PFSK-1 (cell line): Measurements from ENCODE around the gene RCCD1.

ENCODE experiments used
- FOXP2 ChIP-seq: optimal IDR thresholded peaks from 2 replicates; pipeline ENCODE3; 2011; ENCODE audit warnings: borderline replicate concordance, control low read depth, inconsistent platforms; ENCODE audit not compliant: insufficient read depth; ENCODE audit errors: extremely low read length, extremely low read depth
- POLR2AphosphoS5 ChIP-seq: IDR thresholded peaks from 2 replicates; pipeline ENCODE4 v1.6.1; 2012; ENCODE audit warnings: low read depth, mild to moderate bottlenecking, control low read depth, low read length, moderate library complexity
- SIN3A ChIP-seq: IDR thresholded peaks from 2 replicates; pipeline ENCODE4 v1.6.1; 2012; ENCODE audit warnings: mild to moderate bottlenecking, low read length, moderate library complexity, borderline replicate concordance; ENCODE audit not compliant: insufficient read depth
- TAF1 ChIP-seq: IDR thresholded peaks from 2 replicates; pipeline ENCODE4 v1.6.1; 2012; ENCODE audit warnings: low read length, control low read depth, borderline replicate concordance; ENCODE audit not compliant: insufficient read depth
- TF ChIP-seq, protein P1 (sequence below), 2 experiments: IDR thresholded peaks; 2 replicates each; pipeline versions ENCODE4 v1.6.1 to v1.8.0; 2011 to 2012; ENCODE audit warnings: low read depth in 2 of 2, low read length in 2 of 2, control low read depth in 1 of 2, inconsistent platforms in 1 of 2, mild to moderate bottlenecking in 1 of 2, moderate library complexity in 1 of 2; ENCODE audit not compliant: insufficient read depth in 1 of 2

The RCCD1 gene

DNA sequence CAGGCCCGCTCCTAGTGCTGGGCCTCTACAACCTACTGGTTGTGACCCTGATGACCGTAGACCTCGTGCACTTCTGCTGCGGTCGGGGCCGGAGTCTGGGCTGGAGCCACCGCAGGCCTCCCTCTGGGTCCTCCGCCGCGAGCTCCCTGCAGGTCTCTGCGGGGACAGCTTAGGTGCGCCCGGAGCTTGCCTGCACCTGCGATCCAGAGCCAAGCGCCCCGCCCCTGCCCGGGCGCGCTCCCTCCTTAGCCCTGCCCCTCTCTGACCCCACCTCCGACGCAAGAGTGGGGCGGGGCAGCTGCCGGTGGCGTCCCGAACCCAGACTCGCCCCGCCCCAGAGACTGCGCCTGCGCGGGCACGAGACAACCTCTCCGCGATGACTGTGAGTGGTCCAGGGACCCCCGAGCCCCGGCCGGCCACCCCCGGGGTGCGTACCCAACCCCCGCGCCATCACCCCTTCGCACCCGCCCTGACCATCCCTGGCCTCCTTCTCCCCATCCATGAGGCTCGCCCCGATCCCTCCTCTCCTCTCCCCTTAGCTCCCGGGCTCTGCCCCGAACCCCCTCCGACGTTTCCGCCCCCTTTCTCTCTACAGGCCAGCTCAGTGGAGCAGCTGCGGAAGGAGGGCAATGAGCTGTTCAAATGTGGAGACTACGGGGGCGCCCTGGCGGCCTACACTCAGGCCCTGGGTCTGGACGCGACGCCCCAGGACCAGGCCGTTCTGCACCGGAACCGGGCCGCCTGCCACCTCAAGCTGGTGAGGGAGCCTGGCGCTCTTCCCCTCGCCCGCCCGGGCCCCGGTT lies 19.5 kb upstream of the RCCD1 start, which contains the start of gene UNC45A:
TSS of gene UNC45A (plus strand) at position 337 of the 803 bp plus-strand sequence. CDS start at position 377, 40 bp downstream.
- TF ChIP-seq, protein P1, sequence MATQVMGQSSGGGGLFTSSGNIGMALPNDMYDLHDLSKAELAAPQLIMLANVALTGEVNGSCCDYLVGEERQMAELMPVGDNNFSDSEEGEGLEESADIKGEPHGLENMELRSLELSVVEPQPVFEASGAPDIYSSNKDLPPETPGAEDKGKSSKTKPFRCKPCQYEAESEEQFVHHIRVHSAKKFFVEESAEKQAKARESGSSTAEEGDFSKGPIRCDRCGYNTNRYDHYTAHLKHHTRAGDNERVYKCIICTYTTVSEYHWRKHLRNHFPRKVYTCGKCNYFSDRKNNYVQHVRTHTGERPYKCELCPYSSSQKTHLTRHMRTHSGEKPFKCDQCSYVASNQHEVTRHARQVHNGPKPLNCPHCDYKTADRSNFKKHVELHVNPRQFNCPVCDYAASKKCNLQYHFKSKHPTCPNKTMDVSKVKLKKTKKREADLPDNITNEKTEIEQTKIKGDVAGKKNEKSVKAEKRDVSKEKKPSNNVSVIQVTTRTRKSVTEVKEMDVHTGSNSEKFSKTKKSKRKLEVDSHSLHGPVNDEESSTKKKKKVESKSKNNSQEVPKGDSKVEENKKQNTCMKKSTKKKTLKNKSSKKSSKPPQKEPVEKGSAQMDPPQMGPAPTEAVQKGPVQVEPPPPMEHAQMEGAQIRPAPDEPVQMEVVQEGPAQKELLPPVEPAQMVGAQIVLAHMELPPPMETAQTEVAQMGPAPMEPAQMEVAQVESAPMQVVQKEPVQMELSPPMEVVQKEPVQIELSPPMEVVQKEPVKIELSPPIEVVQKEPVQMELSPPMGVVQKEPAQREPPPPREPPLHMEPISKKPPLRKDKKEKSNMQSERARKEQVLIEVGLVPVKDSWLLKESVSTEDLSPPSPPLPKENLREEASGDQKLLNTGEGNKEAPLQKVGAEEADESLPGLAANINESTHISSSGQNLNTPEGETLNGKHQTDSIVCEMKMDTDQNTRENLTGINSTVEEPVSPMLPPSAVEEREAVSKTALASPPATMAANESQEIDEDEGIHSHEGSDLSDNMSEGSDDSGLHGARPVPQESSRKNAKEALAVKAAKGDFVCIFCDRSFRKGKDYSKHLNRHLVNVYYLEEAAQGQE (IDR thresholded peaks at IDR 0.05; ENCODE audit: insufficient read depth in 1 of 2, low read depth in 2 of 2, low read length in 2 of 2): no peak
- peak; percentile 79; the same call in 1 of the 2 replicates for TF ChIP-seq POLR2AphosphoS5
- 0 out of 2 replicates have a peak, but pooled peaks have one; percentile 6 for TF ChIP-seq TAF1
- TF ChIP-seq FOXP2: peak; percentile 86

DNA sequence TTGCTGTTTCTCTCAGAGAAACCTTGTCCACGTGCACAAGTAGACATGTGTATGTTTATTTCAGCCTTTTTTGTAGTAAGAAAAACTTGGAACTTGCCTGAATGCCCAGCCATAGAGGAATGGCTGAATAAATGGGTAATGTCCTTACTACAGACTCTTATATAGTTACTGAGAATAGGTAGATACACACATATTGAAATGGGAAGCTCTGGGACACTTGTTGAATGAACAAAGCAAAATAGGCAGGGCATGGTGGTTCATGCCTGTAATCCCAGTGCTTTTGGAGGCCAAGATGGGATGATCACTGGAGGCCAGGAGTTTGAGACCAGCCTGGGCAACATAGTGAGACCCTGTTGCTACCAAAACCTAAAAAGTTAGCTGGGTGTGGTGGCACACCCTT lies 17.9 kb upstream of the RCCD1 start:
- TF ChIP-seq, protein P1 (IDR thresholded peaks at IDR 0.05; ENCODE audit: insufficient read depth in 1 of 2, low read depth in 2 of 2, low read length in 2 of 2): no peak
- TF ChIP-seq TAF1 (no peak), FOXP2 (no peak), POLR2AphosphoS5 (no peak), SIN3A (no peak)

DNA sequence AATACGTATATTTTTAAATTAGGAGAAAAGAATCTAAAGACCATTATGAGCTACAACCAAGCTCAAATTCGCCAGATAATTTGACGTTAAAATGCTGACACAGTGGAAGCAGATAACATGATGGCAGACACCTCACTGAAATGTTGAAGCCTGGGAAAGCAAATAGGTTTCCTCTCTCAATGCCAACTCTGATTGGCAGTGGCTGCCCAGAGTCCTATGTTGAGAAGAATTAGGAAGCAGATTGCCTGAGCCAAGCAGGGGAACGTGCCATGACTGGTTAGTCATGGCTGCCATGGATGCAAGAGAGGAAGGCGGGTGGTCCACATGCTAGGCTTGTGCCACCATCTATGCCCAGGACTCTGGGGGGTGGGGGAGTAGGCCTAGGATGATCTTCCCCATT lies 16.4 kb upstream of the RCCD1 start:
- TF ChIP-seq FOXP2: no peak
- no peak for TF ChIP-seq TAF1
- no peak for TF ChIP-seq POLR2AphosphoS5
- no peak for TF ChIP-seq SIN3A
- TF ChIP-seq, protein P1 (IDR thresholded peaks at IDR 0.05; ENCODE audit: insufficient read depth in 1 of 2, low read depth in 2 of 2, low read length in 2 of 2): no peak

DNA sequence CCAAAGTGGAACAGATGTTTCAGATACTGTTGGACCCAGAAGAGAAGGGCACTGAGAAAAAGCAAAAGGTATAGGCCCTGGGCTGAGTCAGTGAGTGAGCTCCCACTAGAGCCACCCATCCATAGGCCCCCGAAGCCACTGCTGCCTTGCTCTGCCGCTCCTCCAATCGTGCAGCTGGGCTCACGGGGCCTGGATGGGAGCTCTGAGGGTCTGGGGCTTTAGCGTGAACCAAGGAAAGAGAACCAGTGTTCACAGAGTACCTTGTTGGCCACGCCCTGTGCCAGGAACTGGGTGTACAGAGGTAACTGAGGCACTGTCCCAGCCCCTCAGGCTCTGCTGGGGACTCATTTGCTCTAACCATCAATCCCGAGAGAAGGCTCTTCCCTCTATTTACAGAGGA lies 14.9 kb upstream of the RCCD1 start:
- no peak for TF ChIP-seq POLR2AphosphoS5
- no peak for TF ChIP-seq TAF1
- TF ChIP-seq, protein P1 (IDR thresholded peaks at IDR 0.05; ENCODE audit: insufficient read depth in 1 of 2, low read depth in 2 of 2, low read length in 2 of 2): no peak
- no peak for TF ChIP-seq SIN3A
- no peak for TF ChIP-seq FOXP2
